ENCODE measurements around the gene OAT.

Gene OAT

GRCh38 chr10:124349996-124350280 is 68.8 kb downstream of the OAT start:
- DNase-seq: no peak

- DNase-seq: no peak
Observed at GRCh38 chr10:124349231-124349995, 69.3 kb downstream of the OAT start.

- DNase-seq: no peak
Observed at GRCh38 chr10:124348801-124349200, 69.9 kb downstream of the OAT start.

GRCh38 chr10:124347956-124348355 is 70.8 kb downstream of the OAT start:
- DNase-seq: no peak

Data from cerebellar nuclear complex (tissue), 1 donor.